ENCODE measurements around the gene NUP43.

DNA sequence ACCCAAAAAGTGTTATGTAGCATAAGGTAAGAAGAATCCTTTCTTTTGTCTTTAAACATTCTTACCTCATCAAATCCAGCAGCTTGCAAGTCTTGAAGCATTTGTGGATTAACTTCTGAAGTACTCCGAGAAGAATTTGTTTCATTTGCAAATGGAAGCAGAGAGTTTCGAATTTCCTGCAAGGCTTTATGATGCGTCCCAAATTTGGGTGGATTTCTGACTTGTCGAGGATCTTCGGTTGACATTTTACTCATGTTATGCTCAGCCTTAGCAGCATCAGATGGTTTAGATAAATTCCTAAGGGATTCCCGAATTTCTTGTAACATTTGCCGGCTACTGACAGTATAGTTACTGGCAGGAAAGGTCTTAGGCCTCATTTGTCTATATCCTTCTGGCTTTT, 44.6 kb downstream of the NUP43 start:
- TF ChIP-seq, protein P1, sequence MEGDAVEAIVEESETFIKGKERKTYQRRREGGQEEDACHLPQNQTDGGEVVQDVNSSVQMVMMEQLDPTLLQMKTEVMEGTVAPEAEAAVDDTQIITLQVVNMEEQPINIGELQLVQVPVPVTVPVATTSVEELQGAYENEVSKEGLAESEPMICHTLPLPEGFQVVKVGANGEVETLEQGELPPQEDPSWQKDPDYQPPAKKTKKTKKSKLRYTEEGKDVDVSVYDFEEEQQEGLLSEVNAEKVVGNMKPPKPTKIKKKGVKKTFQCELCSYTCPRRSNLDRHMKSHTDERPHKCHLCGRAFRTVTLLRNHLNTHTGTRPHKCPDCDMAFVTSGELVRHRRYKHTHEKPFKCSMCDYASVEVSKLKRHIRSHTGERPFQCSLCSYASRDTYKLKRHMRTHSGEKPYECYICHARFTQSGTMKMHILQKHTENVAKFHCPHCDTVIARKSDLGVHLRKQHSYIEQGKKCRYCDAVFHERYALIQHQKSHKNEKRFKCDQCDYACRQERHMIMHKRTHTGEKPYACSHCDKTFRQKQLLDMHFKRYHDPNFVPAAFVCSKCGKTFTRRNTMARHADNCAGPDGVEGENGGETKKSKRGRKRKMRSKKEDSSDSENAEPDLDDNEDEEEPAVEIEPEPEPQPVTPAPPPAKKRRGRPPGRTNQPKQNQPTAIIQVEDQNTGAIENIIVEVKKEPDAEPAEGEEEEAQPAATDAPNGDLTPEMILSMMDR (IDR thresholded peaks at IDR 0.05) = no peak
- TF ChIP-seq POLR2A (IDR thresholded peaks at IDR 0.05) = no peak
